ENCODE measurements around the gene APBA3.
A peak's percentile ranks its signal among the peaks of the same experiment; 100 is the strongest.

Gene APBA3

DNA sequence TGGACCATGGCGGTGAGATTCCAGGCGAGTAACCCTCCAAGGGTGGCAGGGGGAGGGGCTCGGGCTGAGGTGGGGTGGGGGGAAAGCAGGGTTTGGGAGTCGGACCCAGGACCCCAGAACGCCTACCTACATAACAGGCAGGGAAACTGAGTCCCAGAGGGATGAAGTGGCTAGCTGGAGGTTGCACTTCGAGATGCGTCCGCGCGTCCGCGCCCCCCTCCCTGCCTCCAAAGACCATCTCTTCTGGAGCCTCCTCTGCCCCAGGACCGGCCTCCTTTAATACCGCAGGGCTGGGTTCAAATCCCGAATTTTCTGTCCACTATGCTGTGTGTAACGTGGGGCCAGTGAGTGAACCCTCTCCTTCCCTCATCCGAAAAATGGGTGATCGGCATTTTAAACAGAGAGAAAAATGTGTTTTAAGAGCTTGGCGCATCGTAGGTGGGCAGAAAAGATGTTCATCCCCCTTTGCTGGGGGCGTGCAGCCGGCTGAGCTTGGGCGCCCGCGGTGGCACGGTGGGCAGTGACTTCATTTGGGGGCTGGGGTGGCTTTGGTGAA is 39.5 kb downstream of the APBA3 start:
- TF ChIP-seq, protein P1, sequence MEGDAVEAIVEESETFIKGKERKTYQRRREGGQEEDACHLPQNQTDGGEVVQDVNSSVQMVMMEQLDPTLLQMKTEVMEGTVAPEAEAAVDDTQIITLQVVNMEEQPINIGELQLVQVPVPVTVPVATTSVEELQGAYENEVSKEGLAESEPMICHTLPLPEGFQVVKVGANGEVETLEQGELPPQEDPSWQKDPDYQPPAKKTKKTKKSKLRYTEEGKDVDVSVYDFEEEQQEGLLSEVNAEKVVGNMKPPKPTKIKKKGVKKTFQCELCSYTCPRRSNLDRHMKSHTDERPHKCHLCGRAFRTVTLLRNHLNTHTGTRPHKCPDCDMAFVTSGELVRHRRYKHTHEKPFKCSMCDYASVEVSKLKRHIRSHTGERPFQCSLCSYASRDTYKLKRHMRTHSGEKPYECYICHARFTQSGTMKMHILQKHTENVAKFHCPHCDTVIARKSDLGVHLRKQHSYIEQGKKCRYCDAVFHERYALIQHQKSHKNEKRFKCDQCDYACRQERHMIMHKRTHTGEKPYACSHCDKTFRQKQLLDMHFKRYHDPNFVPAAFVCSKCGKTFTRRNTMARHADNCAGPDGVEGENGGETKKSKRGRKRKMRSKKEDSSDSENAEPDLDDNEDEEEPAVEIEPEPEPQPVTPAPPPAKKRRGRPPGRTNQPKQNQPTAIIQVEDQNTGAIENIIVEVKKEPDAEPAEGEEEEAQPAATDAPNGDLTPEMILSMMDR (conservative IDR thresholded peaks at IDR 0.05; ENCODE audit: low read depth, low read length) = no peak
- no peak overlapping the region for H3K4me3 ChIP-seq (ENCODE audit: low read depth, low read length)

DNA sequence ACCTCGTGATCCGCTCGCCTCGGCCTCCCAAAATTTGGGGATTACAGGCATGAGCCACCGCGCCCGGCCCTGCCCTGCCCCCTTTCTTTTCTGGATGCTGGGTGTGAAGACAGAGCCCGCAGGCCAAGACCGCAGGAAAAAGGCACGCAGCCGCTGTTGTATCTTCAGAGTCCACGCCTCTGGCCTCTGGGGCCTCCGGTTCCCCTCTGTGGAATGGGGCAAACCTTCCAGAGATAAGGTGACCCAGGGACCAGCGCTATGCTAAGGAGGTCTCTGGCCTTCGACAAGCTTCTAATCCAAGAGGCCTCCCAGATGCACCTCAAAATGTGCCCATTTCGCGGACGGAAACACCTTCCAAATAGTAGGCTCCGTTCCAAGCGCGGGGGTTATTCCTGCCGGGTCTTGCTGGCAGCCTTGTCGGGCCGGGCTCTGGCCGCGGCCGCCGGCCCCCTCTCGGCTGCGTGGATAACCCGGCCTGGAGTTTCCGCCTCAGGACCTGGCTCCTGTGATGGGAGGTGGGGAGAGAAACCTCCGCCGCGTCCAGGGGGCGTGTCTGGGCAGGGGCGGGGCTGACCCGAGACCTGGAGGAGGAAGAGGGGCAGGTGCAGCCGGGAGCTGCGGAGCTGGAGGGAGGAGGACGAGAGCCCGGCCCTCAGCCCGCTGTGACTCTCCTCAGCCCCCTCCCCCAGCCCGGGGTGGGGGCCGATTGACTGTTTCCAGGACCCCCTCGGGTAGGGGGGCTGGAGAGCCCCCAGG is 40.2 kb downstream of the APBA3 start:
- peak; percentile 91 for DNase-seq (ENCODE audit: low read depth)
- TF ChIP-seq, protein P1 (conservative IDR thresholded peaks at IDR 0.05; ENCODE audit: low read depth, low read length) = no peak
- no peak overlapping the region for H3K4me3 ChIP-seq (ENCODE audit: low read depth, low read length)

More for the DNA sequence above, 39.5 kb downstream of the APBA3 start:
- no peak for DNase-seq (ENCODE audit: low read depth)

DNA sequence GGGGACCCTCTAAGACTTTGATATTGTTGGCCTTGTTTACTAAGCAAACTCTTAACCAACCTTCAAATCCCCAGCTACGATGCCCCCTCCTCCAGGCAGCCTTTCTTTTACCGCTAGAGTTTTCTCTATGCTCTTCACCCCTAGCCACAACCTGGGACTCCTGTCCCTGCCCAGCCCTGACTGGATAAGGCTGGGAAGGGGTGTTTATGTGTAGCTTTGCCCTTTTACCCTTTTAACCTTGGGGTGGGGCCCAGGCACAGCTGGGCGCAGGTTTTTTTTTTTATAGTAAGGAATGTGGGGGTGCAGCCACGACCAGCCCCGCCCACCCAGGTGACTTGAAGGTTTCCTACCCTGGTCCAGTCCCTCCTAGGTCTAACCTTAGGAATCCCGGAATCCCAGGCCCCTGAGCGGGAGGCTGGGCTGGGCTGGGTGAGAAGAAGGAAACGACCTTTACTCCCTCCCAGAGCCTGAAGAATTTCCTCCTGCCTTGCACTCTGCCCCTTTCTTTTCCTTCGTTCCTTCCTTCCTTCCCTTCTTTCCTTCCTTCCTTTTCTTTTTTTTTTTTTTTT is 41.1 kb downstream of the APBA3 start:
- TF ChIP-seq, protein P1 (conservative IDR thresholded peaks at IDR 0.05; ENCODE audit: low read depth, low read length) = no peak
- no peak for DNase-seq (ENCODE audit: low read depth)
- H3K4me3 ChIP-seq (ENCODE audit: low read depth, low read length) = no peak overlapping the region

DNA sequence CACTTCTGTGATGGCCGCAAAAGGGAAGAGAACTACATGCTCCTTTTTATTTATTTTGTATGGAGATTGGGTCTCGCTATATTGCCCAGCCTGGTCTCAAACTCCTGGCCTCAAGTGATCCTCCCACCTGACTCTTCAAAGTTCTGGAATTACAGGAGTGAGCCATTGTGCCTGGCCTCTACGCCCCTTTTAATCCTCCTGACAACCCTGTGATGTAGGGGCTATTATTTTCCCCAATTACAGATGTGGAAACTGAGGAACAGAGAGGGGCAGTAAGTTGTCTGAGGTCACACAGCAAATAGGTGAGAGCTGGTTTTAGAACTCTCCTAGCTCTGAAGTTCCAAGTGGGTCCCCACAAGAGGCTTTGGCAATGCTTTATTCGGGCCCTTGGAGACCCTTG is 41.6 kb downstream of the APBA3 start:
- H3K4me3 ChIP-seq (ENCODE audit: low read depth, low read length) = no peak overlapping the region
- TF ChIP-seq, protein P1 (conservative IDR thresholded peaks at IDR 0.05; ENCODE audit: low read depth, low read length) = no peak
- no peak for DNase-seq (ENCODE audit: low read depth)

DNA sequence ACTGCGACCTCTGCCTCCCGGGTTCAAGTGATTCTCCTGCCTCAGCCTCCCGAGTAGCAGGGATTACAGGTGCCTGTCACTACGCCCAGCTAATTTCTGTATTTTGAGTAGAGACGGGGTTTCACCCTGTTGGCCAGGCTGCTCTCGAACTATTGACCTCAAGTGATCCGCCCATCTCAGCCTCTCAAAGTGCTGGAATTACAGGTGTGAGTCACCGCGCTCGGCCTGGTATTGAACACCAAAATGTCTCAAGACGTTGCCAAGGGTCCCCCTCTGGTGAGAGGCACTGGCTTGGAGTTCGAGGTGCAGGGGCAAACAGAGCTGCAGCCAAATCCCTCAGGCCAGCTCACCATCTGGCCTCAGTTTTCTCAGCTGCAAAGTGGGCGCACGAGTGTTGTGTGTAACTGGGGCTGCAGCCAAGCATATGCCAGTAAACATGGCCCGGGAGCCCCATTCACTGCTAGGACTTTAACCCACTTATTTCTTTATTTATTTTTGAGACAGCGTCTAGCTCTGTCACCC is 45.3 kb downstream of the APBA3 start:
- DNase-seq (ENCODE audit: low read depth) = no peak
- no peak overlapping the region for H3K4me3 ChIP-seq (ENCODE audit: low read depth, low read length)
- TF ChIP-seq, protein P1 (conservative IDR thresholded peaks at IDR 0.05; ENCODE audit: low read depth, low read length) = no peak

DNA sequence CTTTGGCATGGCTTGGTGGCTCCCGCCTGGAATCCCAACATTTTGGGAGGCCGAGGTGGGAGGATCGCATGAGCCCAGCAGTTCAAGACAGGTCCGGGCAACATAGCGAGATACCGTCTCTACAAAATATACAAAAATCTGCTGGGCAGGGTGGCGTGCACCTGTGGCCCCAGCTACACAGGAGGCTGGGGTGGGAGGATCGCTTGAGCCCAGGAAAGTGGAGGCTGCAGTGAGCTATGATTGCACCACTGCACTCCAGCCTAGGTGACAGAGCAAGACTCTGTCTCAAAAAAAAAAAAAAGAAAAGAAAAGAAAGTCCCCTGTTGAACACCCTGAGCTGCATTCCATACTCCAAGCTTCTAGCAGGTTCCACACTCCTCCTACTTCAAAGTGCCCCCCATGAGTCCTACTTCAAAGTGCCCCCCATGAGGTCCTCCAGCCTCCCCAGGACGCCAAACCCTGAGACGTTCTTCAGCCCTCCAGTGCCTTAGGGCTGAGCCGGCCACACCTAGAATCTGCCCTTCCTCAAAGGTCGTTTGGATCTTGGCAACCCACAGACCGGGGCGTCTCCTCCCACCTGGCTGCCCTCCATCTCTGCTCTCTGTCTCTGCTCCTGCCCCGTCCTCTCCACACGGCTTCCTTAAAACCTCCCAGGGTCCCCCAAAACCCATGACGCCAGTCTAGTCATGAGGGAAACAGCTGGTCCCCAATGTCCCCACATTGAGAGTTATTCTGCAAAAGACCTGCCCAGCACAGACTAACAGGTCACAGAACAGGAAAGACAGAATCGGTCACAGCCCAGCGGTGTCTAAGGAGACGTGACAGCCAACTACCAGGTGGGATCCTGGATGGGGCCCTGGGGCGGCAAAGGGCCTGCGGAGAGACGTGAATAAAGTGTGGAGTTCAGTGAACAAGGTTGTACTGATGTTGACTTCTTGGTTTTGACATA is 48.6 kb downstream of the APBA3 start:
- no peak for DNase-seq (ENCODE audit: low read depth)
- no peak overlapping the region for H3K4me3 ChIP-seq (ENCODE audit: low read depth, low read length)
- TF ChIP-seq, protein P1 (conservative IDR thresholded peaks at IDR 0.05; ENCODE audit: low read depth, low read length) = no peak

Measured in choroid plexus epithelial cell (primary cell).